HG03103 (cell line): Measurements from ENCODE around the gene GOLT1B.
"Not testable (repeated sequence)": the region's sequence is repeated elsewhere in the genome, so short reads cannot be mapped to it uniquely, and the experiment has no call there.

Source experiments
- ATAC-seq: cut with Tn5 transposase; IDR thresholded peaks from one replicate; pipeline ENCODE4 v1.9.1; 2021; ENCODE audit warnings: low read depth; ENCODE audit not compliant: unreplicated experiment

GOLT1B gene, protein sequence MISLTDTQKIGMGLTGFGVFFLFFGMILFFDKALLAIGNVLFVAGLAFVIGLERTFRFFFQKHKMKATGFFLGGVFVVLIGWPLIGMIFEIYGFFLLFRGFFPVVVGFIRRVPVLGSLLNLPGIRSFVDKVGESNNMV

DNA sequence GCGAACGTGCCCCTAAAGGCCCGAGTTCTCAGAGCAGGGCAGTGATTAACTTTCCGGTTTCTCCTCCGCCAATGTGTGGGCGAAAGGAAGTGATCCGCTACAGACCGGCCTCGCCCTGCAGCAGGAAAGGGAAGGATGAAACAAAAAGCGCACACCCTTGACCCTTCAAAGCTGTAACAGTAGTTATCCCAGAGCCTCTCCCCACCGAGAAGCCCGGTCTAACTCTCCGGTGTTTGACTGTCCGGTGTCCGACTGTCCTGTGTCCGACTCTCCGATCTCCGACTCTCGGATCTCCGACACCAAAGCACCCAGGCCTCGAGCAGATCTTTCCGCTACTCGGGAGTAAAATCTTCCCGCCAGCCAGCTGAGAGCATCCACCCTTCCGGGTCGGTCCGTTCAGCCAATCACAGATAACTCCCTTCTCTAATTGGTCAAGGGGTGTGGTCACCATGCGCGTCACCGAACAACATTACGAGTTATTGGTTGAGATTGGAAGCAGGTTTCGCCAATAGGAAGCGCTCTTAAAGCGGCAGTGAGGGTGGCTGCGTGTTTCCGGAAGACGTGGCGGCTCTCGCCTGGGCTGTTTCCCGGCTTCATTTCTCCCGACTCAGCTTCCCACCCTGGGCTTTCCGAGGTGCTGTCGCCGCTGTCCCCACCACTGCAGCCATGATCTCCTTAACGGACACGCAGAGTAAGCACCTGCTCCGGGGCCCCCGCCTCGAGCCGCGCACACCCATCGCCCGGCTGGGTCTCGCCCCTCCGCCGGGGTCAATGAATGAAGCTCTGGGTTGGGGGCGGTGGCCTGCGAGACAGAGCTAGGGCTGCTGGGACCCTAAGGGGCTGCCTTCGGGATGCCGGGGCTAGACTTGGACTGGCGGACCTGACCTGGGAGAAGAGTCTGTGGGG, at the start of gene GOLT1B, which contains the start of gene RECQL:
Gene GOLT1B, plus strand, starts transcription at position 532 of the 906 bp plus-strand sequence. Its CDS starts 135 bp downstream, at position 667.
Gene RECQL, minus strand, starts transcription at position 378 of the 906 bp plus-strand sequence. CDS start 2,065 bp downstream, outside the sequence.
- ATAC-seq = peak; percentile 98

DNA sequence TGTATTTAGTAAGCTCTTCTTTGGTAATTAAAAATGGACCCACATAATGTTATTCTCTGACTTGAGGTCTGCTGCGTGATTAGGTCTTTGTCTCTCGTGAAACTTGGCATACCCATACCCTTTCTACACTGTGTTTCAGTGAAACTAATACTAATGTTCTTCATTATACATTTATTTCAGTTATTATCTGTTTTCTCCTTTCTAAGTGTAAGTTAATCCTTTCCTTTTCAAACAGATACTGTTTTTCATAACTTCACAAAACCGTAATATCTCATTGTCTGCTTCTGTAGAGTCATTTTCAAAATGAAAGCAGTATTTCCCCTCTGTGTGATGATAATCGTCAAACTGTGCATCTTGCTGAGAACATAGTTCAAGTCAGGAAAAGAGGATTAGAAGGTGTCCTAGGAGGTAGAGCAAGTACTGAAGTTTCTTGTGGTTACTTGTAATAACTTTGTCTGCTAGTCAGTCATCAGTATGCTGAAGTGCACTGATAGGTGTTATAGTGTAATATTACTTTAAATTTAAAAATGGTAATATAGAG, 48.2 kb upstream of the GOLT1B start:
- ATAC-seq = peak; percentile 75

DNA sequence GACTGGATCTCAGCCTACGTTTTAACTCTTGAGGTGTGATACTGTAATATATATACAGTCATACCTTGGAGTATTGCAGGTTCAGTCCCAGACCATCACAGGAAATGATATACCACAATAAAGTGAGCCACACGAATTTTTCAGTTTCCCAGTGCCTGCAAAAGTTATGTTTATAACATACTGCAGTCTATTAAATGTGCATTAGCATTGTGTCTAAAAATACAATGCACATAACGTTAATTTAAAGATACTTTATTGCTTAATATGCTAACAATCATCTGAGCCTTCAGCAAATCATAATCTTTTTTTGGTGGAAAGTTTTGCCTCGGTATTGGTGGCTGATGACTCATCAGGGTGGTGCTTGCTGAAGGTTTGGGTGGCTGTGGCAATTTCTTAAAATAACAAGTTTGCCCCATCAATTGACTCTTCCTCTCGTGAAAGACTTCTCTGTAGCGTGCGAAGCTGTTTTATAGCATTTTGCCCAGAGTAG, 45.3 kb upstream of the GOLT1B start:
- no peak for ATAC-seq

DNA sequence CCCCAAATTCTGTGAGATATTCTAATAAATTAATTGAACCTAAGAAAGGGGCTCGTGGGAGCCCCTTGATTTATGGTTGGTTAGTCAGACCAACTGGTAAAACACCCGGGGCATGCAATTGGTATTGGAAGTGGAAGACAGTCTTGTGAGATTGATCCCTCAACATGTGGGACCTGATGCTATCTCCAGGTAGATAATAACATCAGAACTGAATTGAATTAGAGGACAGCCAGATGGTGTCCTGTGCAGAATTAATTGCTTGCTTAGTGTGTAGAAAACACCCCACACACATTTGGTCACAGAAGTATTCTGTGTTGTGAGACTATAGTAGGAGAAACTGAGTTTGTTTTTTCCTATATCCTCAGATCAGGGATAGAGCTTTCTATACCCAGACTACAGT, 42.1 kb upstream of the GOLT1B start:
- no peak for ATAC-seq

DNA sequence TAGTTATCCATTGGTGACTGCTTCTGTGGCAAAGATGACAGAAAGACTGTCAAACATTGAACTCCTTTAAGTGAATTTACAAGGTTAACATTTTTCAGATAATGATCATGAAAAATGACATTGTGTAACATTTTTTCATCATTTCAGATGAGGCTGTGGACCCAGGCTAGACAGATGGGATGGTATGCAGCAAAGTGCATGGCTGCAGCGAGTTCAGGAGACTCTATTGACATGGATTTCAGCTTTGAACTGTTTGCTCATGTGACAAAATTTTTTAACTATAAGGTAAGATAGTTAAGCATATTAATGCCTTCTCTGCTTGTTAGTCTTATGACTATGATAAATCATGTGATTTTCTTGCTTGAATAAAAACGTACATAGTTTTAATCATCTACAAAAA, 34.3 kb upstream of the GOLT1B start:
- not testable (repeated sequence) for ATAC-seq

DNA sequence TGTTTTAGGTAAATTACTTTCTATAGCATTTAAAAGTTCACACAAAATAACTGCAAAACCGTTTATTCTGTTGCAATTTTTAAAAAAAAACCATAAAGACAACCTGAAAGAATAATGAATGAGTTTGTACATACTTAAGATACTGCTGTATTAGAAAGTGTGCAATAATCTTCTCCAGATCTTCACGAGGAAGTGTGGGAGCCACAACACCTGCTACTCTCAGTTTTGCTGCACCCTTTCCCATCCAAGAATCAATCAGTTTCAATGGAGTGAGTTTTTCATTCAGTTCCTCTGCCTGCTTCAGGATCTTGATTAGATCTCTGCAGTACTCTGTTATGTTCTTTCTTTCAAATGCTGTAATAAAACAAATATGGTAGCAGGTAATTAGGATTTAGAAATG, 30.3 kb upstream of the GOLT1B start:
- no peak for ATAC-seq

DNA sequence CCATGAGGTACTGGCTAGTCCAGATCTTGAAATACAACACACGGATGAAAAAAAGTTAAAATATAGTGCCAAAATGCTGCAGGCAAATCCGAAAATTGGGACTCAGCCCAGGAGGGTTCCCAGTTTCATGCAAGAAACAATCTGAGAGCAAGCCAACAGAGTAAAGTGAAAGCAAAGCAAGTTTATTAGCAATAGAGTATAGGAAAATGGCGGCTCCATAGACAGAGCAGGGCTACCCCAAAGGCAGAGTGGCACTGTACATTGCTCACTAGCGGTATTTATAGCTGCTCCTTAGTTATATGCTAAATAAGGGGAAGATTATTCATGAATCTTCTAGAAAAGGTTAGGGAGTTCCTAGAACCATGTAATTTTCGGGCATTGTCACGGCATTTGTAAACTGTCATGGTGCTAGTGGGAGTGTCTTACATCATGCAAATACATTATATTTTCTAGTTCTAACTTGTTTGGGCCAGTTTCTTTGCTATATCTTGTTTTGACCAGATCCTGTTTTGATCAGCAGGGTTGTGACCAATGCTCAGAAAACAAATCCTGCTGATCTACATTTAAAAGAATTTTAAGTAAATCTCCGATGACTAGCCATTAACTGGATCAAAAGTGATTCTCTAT, 29.3 kb upstream of the GOLT1B start:
- ATAC-seq = no peak

DNA sequence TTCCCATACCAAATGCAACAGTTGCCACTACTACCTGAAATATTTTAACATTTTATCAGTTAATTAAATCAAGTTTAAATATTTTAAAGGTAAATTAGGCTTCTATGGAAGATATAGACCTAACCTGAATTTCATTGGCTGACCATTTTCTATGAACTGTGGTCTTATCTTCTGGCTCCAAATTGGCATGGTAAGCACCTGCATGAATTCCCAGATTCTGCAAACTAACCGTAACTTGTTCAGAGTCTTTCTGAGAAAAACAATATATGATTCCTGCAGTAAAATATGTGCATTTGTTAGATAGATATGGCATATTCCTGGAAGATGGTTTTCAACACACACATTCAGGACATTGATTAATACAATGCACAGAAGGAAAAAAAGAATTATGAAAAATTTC, 26.0 kb upstream of the GOLT1B start:
- no peak for ATAC-seq

DNA sequence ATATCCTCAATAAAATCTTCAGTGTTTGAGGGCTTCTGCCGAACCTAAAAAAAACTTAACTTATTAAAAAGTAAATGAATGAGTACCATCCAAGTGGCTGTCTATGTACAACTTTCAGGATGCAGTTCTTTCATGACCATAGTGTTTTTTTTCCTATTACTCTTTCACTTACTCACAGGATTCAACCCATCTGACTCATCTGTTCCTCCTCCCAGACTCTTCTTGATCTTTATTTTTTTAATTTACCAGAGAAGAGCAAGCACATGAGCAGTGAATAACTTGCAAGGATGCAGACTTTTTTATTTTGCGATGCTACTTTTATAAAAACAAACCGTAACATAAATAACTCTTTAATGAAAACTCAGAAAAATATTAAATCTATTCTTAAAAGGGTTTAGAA, 24.6 kb upstream of the GOLT1B start:
- ATAC-seq = no peak

DNA sequence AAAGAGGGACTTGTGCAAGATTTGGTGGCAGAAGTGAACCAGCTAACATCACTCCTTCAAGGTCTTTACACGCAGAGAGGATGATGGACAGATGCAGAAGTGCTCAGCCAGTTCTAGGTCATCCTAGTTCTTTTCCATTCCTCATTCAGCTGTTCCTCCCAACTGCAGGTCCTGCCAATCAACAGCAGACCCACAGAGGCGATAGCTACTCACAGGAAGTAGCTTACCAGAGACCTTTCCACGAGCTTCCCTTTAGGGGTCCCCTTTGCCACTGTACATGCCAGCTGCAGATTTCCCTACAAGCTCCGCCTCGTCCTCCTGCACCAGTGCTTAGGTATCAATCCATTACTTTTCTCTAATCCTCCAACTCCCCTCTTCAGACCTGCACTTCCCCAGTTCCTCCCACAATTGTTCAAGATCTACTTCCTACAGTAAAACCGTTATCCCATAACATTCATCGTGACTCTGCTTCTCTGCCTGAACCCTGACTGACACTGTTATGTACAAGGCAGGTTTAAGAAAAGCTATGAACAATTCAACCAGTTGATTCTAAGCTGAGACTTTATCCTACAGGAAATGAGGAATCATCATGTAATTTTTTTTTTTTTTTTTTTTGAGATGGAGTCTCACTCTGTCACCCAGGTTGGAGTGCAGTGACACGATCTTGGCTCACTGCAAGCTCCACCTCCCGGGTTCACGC, 22.7 kb upstream of the GOLT1B start:
- ATAC-seq = no peak

DNA sequence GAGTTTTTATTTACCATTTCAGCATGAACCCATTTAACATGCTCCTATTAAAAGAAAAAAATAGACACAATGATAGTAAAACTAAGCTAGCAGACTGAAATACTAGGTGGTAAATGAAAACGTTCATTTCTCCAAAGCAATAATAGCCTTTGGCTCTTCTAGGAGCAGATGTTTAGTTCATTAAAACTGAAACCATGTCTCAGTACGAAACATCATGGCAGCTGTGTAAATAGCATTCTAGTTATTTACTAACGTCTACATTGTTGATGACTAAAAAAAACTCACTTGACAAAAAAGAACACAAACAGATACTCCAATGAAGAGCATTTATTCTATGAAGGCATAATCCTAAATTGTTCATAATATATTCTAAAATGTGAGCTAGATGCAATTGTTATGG, 18.1 kb upstream of the GOLT1B start:
- ATAC-seq = no peak

DNA sequence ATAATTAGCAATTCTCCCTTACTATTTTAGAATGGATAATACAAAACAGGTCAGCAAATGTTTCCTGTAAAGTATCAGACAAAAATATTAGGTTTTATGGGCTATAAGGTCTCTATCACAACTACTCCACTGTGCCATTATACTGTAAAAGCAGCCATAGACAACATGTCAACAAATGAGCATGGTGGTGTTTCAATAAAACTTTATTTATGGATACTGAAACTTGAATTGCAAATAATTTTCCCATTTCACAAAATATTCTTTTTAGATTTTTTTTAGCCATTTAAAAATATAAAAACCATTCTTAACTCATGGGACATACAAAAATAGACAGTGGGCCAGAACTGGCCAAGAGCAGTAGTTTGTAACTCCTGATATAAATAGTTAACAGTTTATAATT, 15.6 kb upstream of the GOLT1B start:
- ATAC-seq = no peak

DNA sequence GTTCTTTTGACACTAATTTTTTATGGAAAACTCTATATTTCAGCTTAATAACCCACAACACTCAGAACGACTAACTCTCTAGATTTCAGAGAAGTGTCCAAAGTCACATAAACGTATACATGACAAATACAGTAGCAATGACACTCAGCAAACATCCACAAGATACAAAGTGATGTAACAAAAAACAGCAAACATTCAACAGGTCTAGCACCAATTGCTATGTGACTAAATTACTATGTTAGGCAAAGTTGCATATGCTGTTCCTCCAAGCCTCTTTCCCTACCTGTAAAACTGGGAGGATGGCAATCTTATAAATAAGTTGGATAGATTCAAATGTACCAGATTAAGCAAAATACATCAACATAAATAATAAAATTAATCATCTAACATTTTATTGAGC, 1.8 kb upstream of the GOLT1B start:
- ATAC-seq = no peak

DNA sequence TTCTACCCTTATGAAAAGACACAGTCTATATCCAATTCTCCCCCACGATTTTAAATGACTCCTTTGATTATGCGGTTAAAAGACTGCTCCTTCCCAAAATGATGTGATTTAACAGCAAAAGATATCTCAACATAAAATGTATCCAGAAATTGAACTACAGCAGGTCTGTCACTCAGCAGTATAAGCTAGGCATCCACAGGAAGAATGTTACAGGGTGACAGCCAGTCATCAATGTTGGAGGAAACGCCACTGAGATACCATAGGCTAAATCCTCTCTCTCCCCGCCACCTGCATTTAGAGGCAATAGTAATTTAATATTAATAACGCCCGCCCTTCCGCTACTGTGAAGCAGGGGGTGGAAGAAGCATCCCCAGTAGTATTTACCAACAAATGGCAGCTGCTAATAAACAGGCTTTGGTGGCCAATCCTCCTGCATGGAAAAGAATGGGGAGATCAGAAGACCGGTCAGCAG, 767 bp upstream of the GOLT1B start:
- peak; percentile 0 for ATAC-seq

DNA sequence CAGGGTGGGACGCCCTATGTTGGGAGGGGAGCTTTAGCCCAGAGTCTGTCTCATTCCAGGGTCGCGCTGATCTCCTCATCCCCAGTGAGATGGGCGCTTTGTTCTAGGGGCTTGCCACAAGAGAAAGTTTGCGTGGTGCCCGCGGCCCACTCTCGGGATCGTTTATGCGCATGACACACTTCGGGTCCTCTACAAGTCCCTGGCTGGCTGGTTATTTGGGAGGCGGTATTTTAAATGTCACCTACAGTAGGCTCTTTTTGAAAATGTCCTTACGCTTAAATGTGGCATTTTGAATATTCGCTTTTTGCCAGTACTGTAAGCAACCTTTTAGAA, 541 bp downstream of the GOLT1B start:
- no peak for ATAC-seq

DNA sequence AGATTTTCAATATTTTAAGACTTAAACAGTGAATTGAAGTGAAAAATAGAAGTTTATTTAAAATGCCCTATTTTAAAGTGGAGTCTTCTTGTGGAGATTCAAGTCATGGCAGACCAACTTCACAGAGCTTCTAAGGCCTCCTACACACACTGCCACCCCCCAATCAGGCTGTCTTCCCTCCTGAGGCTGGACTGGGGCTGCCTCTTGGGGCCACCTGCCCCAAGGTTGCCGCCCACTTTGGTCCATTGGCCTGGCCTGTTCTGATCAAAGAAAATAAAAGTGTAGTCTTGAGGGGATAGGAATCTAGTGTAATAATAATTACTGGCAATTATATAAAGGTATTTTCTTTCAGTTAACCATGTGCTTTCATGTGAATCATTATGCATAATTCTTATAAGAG, 1.3 kb downstream of the GOLT1B start:
- ATAC-seq = no peak

DNA sequence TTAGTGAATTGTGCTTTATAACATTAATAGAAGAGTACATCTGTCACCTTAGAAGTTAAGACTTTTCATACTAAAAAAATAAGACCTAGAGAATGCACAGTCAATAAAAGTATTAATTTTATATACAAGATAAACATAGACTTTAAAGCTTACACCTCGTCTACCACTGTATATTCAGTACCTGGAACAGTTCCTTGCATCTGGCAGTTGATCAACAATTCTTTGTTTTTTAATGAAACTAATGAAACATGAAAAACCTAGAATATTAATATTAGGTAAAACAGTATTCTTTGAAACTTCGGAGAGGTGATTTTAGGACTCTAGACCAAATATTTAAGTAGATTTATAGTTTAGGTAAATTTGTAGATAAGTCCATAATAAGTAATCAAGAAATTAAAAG, 4.3 kb downstream of the GOLT1B start:
- no peak for ATAC-seq

DNA sequence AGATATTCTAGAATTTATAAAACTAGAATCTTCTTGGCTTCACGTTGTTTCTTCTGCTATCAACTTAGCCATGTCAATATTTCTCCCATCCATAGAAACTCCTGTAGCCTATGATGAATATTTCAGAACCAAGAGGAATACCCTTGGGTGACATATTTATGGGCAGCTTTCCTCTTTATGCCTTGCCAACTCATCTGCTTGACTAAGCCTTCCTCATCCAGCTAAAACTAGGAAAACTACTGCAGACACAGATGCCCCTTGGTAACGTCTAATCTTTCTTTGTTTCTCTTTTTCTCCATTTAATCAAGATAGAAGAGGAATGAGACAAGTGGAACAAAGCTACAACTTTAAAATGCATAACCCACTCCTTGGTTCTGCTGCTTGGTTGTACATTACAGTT, 6.3 kb downstream of the GOLT1B start:
- ATAC-seq = no peak

DNA sequence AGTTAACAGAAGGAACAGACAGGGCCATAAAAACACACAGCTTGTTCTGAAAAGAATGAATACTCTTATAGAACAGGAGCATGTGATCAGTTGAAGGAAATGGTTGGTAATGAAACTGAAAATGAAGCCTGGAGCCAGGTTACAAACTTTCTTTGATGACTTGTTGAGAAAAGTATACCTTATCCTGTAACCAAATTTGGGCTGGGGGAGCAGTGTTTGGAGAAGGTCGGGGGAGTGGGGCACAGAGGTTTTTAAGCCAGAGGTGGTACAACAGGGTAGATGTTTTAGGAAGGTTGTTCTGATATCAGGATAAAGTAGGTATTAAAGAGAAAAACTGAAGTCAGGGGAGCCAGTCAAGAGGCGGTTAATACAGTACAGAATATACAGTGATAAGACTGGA, 8.2 kb downstream of the GOLT1B start:
- ATAC-seq = peak; percentile 89

DNA sequence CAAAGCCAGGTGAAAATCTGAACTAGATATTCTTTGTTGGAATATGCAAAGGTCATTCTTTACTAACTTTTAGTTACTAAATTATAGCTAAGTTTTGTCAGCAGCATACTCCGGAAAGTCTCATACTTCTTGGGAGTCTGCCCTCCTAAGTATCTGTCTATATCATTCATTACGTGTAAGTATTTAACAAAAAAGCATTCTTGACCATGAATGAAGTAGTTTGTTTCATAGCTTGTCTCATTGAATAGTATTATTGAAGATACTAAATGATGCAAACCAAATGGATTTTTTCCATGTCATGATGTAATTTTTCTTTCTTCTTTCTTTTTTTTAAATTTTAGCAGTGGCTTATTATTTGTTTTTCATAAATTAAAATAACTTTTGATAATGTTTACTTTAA, 14.7 kb downstream of the GOLT1B start:
- no peak for ATAC-seq

DNA sequence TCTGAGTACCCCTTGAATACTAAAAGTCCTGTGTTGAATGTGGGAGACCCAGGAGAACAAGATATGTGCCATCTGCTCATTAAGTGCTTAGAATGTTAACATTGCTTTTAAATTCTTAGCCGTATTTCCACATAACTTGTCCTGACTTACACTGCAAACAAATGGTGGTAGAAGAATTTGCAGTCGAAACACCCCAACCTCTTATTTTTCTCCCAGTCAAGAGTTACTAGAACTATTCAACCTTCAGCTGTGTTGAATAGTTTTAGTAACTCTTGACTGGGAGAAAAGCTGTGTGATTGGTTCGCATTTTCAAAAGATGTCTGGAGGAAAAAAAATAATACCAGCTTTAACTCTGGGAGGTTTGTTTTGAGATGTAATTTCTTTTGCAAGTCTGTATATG, 16.9 kb downstream of the GOLT1B start:
- ATAC-seq = no peak
